ENCODE data around the gene CEBPZOS.

Gene CEBPZOS

DNA sequence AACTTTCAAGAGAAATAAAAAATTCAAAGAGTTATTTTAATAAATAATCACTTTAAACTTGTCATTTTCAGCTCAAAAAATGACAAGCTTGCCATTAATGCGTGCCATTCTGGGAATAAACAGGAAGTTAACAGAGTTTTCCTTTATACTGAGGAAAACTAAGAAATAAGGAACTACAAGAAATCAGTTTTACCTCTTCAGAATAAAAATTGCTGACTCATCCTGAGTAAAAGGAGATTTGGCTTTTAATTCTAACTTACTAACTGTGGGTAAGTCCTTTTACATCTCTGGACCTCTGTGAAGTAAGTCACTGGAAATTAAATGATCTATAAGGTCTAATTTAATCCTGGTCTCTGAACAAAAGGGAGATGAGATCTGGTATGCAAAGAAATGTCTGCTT lies 19.0 kb downstream of the CEBPZOS start:
- TF ChIP-seq, protein P1, sequence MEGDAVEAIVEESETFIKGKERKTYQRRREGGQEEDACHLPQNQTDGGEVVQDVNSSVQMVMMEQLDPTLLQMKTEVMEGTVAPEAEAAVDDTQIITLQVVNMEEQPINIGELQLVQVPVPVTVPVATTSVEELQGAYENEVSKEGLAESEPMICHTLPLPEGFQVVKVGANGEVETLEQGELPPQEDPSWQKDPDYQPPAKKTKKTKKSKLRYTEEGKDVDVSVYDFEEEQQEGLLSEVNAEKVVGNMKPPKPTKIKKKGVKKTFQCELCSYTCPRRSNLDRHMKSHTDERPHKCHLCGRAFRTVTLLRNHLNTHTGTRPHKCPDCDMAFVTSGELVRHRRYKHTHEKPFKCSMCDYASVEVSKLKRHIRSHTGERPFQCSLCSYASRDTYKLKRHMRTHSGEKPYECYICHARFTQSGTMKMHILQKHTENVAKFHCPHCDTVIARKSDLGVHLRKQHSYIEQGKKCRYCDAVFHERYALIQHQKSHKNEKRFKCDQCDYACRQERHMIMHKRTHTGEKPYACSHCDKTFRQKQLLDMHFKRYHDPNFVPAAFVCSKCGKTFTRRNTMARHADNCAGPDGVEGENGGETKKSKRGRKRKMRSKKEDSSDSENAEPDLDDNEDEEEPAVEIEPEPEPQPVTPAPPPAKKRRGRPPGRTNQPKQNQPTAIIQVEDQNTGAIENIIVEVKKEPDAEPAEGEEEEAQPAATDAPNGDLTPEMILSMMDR (IDR thresholded peaks at IDR 0.05), result no peak

DNA sequence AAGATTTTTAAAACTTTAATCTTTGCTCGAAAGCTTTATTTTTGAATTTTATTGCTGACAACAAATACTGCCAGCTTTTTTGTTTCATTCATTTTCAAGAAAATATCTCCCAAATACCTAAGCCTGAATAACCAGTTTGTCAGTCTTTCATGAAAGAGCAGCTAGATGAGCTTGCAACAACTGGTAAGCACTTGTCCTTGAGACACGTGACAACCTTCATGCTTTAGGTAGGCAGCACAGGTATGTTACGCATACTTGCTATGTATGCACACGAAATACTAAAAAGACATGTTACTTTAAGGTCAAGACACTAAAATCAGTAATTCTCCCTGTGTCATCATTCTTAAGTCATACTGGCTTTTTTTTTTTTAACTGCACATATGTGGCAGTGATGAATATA lies 22.8 kb downstream of the CEBPZOS start:
- TF ChIP-seq, protein P1 (IDR thresholded peaks at IDR 0.05), result no peak

DNA sequence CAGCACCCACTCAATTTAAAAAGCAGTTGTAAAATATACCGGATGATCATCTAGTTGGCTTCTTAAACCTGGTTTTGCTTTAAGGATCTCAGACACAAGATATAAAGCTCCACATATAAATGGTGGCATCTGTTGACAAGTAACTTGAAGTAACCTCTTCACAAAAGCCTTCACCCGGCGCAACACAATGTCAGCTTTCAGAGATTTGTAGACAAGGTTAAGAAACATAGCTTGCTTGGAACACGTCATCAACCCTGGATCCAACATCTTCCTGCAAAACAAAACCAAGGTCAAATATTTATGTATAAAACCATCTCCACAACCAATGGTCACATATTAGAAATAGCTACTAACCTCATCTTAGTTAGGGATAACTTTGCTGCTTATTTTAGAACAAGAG lies 26.8 kb downstream of the CEBPZOS start:
- TF ChIP-seq, protein P1 (IDR thresholded peaks at IDR 0.05), result no peak

DNA sequence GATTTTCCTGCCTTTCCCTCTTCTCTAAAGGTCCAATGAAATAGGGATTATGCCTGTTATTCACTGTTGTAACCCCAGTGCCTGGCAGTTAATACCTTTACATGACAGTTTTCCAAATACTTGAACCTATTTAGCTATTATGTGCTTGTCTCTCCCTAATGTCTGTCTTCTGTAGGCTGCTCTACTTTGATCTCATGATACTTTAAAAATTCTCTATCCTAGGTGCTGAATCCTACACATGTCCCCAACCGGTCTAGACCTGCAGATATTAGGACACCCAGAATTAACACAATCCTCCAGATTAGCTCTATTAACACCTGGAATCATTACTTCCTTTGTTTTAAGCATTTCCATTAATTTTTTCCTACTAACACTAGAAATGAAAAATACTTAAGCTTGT lies 27.8 kb downstream of the CEBPZOS start:
- TF ChIP-seq, protein P1 (IDR thresholded peaks at IDR 0.05), result no peak

DNA sequence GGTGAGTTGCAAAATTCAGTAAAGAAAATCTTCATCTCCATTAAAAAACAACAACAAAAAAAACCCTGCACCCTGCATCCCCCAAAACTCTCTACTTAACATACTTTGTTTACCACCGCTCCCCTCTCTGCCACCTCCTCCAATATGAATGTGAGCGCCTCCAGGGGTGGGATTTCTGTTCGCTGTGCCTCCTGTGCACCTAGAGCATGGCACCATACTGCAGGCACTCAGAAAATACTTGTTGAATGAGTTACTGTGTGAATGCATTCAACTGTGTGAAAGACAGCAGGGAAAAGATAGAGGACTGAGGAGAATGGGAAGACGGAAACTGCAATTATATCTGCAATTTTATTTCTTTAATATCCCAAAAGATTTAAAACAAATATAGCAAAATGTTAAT lies 30.6 kb downstream of the CEBPZOS start:
- TF ChIP-seq, protein P1 (IDR thresholded peaks at IDR 0.05), result no peak

DNA sequence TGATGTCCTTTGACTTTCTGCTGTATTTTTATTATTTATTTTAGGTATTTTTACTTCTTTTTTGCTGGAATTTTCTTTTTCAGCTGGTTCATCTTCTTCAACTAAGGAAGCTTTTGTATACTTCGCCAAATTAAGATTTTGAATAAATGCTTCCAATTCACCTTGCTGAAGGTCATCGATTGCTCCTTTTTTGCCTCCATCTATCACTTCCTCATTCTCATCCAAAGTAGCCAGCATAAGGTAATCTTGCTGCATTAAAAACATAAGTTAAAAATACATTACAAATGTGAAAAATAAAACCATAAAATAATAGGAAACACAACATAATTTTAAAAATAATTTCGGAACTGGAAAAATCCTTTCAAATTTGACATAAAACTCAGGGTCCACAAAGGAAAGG lies 32.5 kb downstream of the CEBPZOS start:
- TF ChIP-seq, protein P1 (IDR thresholded peaks at IDR 0.05), result no peak

DNA sequence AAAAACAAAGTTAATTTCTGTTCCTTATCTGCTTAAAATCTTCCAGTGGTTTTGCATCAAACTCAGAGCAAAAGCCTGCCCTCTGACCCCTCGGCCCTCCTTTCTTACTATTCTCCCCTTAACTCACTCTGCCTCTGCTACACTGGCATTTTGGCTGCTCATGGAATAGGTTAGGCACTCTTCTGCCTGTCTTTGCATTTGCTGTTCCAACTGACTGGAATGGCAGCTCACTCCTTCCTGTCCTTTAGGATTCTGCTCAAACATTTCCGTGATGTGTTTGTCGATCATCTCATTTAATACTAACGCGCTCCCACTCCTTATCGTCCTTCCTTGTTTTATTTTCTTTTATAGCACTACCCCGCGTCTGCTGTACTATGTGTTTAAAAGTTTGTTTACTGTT lies 34.3 kb downstream of the CEBPZOS start:
- TF ChIP-seq, protein P1 (IDR thresholded peaks at IDR 0.05), result no peak

Data from LNCAP (cell line).